Type B pancreatic cell (in vitro differentiated cells): ENCODE results near the gene SERPINB10. TPM values are rescaled to one million over a fixed set of nuclear protein-coding genes. Genes with fewer than 3 reads are reported as not detected.

Experiments used
- DNase-seq: peaks from one replicate; pipeline ENCODE4 v3.0.0; 2021; ENCODE audit warnings: mixed read lengths; ENCODE audit not compliant: unreplicated experiment; ENCODE audit errors: extremely low spot score
- H3K27ac Mint-ChIP-seq: 2 replicates; pipeline ENCODE4 v1.8.0; 2021; ENCODE audit warnings: mild to moderate bottlenecking, mixed read lengths
- H3K27me3 Mint-ChIP-seq: 2 replicates; pipeline ENCODE4 v1.8.0; 2021; ENCODE audit warnings: mixed read lengths
- H3K36me3 Mint-ChIP-seq: 2 replicates; pipeline ENCODE4 v1.8.0; 2021; ENCODE audit warnings: mixed read lengths
- H3K4me1 Mint-ChIP-seq: one replicate; pipeline ENCODE4 v1.8.0; 2021; ENCODE audit warnings: mixed read lengths; ENCODE audit not compliant: unreplicated experiment
- H3K4me3 Mint-ChIP-seq: 2 replicates; pipeline ENCODE4 v1.8.0; 2021; ENCODE audit warnings: mild to moderate bottlenecking, mixed read lengths
- H3K9me3 Mint-ChIP-seq: 2 replicates; pipeline ENCODE4 v1.8.0; 2021; ENCODE audit warnings: mixed read lengths
- total RNA-seq: library from RNA; stranded (reverse); gene quantifications from 2 replicates; pipeline ENCODE4 v1.2.1, GENCODE V29; 2021; ENCODE audit warnings: low replicate concordance
- TF ChIP-seq, protein P1 (sequence below): fragments of 200-600 bp; sonication (generic); conservative IDR thresholded peaks from 2 replicates; pipeline ENCODE4 v1.5.0; 2021; ENCODE audit warnings: antibody characterized with exemption, mild to moderate bottlenecking

SERPINB10 gene
- total RNA-seq, 1 donor from 2014 or later, result not detected

DNA sequence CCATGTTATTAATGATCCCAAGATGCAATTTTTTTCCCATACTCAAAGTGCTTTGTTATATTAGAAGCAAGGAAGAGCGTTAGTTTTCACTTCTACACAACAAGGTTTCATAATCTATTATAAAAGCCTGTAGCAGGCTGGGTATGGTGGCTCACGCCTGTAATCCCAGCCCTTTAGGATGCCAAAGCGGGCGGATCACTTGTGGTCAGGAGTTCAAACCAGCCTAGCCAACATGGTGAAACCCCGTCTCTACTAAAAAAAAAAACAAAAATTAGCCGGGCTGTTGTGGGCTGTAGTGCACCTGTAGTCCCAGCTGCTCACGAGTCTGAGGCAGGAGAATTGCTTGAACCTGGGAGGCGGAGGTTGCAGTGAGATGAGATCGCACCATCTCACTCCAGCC lies 39.2 kb upstream of the SERPINB10 start:
- TF ChIP-seq, protein P1, sequence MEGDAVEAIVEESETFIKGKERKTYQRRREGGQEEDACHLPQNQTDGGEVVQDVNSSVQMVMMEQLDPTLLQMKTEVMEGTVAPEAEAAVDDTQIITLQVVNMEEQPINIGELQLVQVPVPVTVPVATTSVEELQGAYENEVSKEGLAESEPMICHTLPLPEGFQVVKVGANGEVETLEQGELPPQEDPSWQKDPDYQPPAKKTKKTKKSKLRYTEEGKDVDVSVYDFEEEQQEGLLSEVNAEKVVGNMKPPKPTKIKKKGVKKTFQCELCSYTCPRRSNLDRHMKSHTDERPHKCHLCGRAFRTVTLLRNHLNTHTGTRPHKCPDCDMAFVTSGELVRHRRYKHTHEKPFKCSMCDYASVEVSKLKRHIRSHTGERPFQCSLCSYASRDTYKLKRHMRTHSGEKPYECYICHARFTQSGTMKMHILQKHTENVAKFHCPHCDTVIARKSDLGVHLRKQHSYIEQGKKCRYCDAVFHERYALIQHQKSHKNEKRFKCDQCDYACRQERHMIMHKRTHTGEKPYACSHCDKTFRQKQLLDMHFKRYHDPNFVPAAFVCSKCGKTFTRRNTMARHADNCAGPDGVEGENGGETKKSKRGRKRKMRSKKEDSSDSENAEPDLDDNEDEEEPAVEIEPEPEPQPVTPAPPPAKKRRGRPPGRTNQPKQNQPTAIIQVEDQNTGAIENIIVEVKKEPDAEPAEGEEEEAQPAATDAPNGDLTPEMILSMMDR, result no peak
- Mint-ChIP-seq H3K27me3 (no peaks in the 10 kb centered on the region), H3K4me3 (no peak overlapping the region), H3K27ac (peak overlapping the region; percentile 96), H3K4me1 (no peaks in the 10 kb centered on the region), H3K36me3 (no peaks in the 10 kb centered on the region), H3K9me3 (peaks cover 4% of the 10 kb centered on the region)
- DNase-seq, result no peak

DNA sequence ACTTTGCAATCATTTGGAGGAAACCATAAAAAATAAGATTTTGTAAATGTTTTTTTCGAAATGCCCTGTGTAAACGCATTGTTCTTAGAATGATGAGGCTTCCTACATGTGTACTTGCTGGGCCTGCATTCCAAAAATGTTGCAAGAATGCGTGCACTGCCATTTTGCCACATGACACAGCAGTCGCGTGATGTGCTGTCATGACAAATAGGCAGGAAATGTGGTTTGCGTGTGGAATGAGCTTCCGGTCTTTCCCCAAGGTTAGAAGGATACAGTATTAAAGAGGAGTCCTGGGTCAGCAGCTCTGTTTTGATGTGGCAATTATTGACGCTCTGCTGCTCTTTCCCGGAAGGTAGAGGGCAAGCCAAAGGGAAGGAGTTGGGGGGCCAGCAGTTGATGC lies 38.4 kb upstream of the SERPINB10 start:
- no peaks in the 10 kb centered on the region for H3K4me1 Mint-ChIP-seq
- H3K27ac Mint-ChIP-seq, result peak overlapping the region; percentile 77
- no peaks in the 10 kb centered on the region for H3K27me3 Mint-ChIP-seq
- DNase-seq, result no peak
- TF ChIP-seq, protein P1, result no peak
- H3K36me3 Mint-ChIP-seq, result no peaks in the 10 kb centered on the region
- peaks cover 4% of the 10 kb centered on the region for H3K9me3 Mint-ChIP-seq
- H3K4me3 Mint-ChIP-seq, result no peak overlapping the region

DNA sequence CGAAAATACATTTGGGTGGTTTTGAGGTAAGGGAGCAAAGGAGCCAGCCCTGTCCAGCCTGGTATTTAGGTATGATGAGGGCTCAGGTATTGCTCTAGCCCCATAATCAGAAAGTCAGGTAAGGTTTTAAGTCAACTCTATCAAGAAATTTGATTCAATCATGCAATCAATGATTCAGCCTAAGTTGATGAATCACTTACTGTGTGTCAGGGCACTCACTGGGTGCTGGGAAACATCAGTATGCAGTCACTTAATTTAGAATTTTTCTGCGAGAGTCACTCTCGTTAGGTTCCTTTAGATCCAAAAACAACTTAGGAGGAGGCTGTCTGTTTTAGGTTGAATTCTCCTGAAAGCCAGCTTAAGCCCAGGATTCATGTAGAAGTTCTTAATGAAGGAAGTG lies 37.9 kb upstream of the SERPINB10 start:
- no peak for DNase-seq
- H3K4me3 Mint-ChIP-seq, result no peak overlapping the region
- TF ChIP-seq, protein P1, result no peak
- peaks cover 4% of the 10 kb centered on the region for H3K9me3 Mint-ChIP-seq
- H3K27ac Mint-ChIP-seq, result peak overlapping the region; percentile 77
- H3K36me3 Mint-ChIP-seq, result no peaks in the 10 kb centered on the region
- no peaks in the 10 kb centered on the region for H3K4me1 Mint-ChIP-seq
- H3K27me3 Mint-ChIP-seq, result no peaks in the 10 kb centered on the region

DNA sequence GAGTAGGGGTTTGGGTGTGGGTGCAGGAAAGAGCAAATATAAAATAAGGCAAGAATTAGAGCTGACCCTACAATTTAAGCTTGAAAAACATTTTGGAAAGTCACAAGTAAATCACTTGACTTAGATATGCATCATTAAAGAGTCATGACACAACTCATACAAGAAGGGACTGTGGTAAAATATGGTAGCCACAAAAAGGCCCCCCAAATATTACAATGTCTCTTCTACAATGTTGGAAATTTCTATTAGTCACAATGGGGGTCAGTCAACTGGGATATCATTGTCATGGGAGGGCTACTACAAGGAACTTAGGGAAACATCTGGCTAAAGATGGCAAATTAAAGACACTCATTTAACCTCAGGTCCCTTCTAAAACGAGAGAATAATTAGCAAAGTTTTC lies 35.9 kb upstream of the SERPINB10 start:
- DNase-seq, result no peak
- H3K9me3 Mint-ChIP-seq, result peaks cover 4% of the 10 kb centered on the region
- no peak overlapping the region for H3K4me3 Mint-ChIP-seq
- no peaks in the 10 kb centered on the region for H3K4me1 Mint-ChIP-seq
- no peaks in the 10 kb centered on the region for H3K36me3 Mint-ChIP-seq
- H3K27ac Mint-ChIP-seq, result no peak overlapping the region
- TF ChIP-seq, protein P1, result no peak
- no peaks in the 10 kb centered on the region for H3K27me3 Mint-ChIP-seq

DNA sequence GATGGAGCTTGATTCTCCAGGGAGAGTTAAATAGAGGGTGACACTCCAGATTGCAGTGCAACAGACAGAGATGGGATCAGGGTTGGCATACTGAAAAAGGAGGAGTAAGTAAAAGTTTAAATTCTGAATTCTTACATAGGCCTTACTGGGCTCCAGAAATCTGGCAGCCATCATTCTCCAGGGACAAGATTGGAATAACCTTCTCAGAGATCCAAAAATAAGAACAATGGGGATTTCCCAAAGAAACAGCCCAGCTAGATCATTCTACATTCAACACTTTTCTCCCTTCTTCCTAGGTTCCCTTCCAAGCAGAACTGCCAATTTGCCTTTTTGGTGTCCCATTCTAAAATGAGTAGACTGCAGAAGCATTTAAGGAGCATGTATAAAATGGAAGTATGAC lies 35.2 kb upstream of the SERPINB10 start:
- peaks cover 4% of the 10 kb centered on the region for H3K9me3 Mint-ChIP-seq
- H3K27me3 Mint-ChIP-seq, result no peaks in the 10 kb centered on the region
- no peaks in the 10 kb centered on the region for H3K4me1 Mint-ChIP-seq
- no peak for DNase-seq
- no peaks in the 10 kb centered on the region for H3K36me3 Mint-ChIP-seq
- H3K4me3 Mint-ChIP-seq, result no peak overlapping the region
- TF ChIP-seq, protein P1, result no peak
- no peak overlapping the region for H3K27ac Mint-ChIP-seq

DNA sequence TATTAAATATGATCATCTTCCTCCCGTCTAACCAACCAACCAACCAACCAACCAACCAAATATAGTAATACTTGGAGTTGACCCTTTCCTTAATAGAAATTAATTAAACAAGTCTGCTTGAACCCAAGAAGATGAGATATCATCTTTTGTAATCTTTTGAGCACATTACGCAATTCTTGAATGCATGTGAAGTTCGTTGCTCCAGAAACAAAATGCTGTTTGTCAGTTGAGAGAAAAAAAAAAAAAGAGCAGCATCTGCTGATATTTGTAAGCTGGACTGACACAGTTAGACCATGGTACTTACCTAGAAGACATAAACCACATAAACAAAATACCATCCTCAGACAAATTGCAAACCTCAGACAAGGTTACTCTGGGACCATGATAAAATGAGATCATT lies 29.4 kb upstream of the SERPINB10 start:
- Mint-ChIP-seq H3K27ac (peak overlapping the region; percentile 15), H3K36me3 (no peaks in the 10 kb centered on the region), H3K4me3 (no peak overlapping the region), H3K9me3 (no peaks in the 10 kb centered on the region), H3K27me3 (no peaks in the 10 kb centered on the region), H3K4me1 (no peaks in the 10 kb centered on the region)
- no peak for DNase-seq
- TF ChIP-seq, protein P1, result no peak
